GM12878 (cell line): Measurements from ENCODE around the gene RAET1E. TPM values are rescaled to one million over a fixed set of nuclear protein-coding genes. Genes with fewer than 3 reads are reported as not detected.

Experiments used
- ATAC-seq: fragments of 200-7000 bp; cut with Tn5 transposase; 3 replicates; pipeline ENCODE4 v1.9.1; 2020; ENCODE audit warnings: mild to moderate bottlenecking, moderate library complexity
- BruUV-seq: library from RNA; stranded (reverse); fragments of 400-500 nt; replicated peaks from 2 replicates; lab custom pipeline; 2021; lab: Mats Ljungman, UMichigan
- CTCF ChIA-PET: fragments of 300-600 bp; sonication (Branson Sonifier 250); formaldehyde crosslinking; extraction: SDS; loops from one replicate; lab custom pipeline; 2021; ENCODE audit warnings: inconsistent platforms; lab: Yijun Ruan, JAX
- POLR2A ChIA-PET: fragments of 350-600 bp; formaldehyde crosslinking; extraction: SDS; loops from one replicate; lab custom pipeline; 2021; ENCODE audit warnings: inconsistent platforms; lab: Charles Lee
- RAD21 ChIA-PET: fragments of 300-600 bp; sonication (Branson Sonifier 250); formaldehyde crosslinking; loops from one replicate; lab custom pipeline; 2023; ENCODE audit warnings: antibody characterized with exemption; ENCODE audit not compliant: unreplicated experiment; lab: Charles Lee
- SMC1A ChIA-PET: fragments of 300-600 bp; sonication (Branson Sonifier 250); formaldehyde crosslinking; loops from one replicate; lab custom pipeline; 2023; ENCODE audit not compliant: unreplicated experiment, uncharacterized antibody; lab: Charles Lee
- DNase-seq: peaks from one replicate; pipeline ENCODE4 v3.0.0-alpha.2; 2011; ENCODE audit warnings: low read depth, low spot score
- FAIRE-seq: peaks from 3 replicates; lab custom pipeline; 2011; peaks lifted over from hg19 to GRCh38; lab: Jason Lieb, UNC
- H2AFZ ChIP-seq: 2 replicates; pipeline ENCODE4 v1.6.0; 2011; ENCODE audit warnings: low read depth, low read length, control low read depth; ENCODE audit not compliant: control insufficient read depth
- H3K27ac ChIP-seq: 2 replicates; pipeline ENCODE4 v1.5.1; 2011; ENCODE audit warnings: control low read depth; ENCODE audit not compliant: control insufficient read depth, insufficient read depth
- H3K27me3 ChIP-seq, 2 experiments: replicated peaks in 1 of 2; 2 replicates each; pipeline versions ENCODE4 v1.6.0 to v1.6.1; 2011; ENCODE audit warnings: low read length in 1 of 2; ENCODE audit not compliant: control insufficient read depth in 2 of 2, insufficient read depth in 2 of 2
- H3K36me3 ChIP-seq, 2 experiments: 2 replicates each; pipeline ENCODE4 v1.5.1; 2011; ENCODE audit warnings: low read length in 1 of 2; ENCODE audit not compliant: control insufficient read depth in 2 of 2, insufficient read depth in 2 of 2
- H3K4me1 ChIP-seq: 2 replicates; pipeline ENCODE4 v1.6.1; 2011; ENCODE audit warnings: mild to moderate bottlenecking, low read length, moderate library complexity, mixed read lengths; ENCODE audit not compliant: control insufficient read depth, insufficient read depth
- H3K4me2 ChIP-seq: 2 replicates; pipeline ENCODE4 v1.6.0; 2011; ENCODE audit warnings: control low read depth; ENCODE audit not compliant: control insufficient read depth, insufficient read depth
- H3K4me3 ChIP-seq: fragments of 200-600 bp; sonication (generic); 2 replicates; pipeline ENCODE4 v1.5.1; 2016
- H3K79me2 ChIP-seq: 2 replicates; pipeline ENCODE4 v1.6.0; 2011; ENCODE audit warnings: low read length; ENCODE audit not compliant: control insufficient read depth, insufficient read depth
- H3K9ac ChIP-seq: 2 replicates; pipeline ENCODE4 v1.8.0; 2011; ENCODE audit warnings: low read length, control low read depth, mixed read lengths; ENCODE audit not compliant: control insufficient read depth, insufficient read depth
- H3K9me3 ChIP-seq: replicated peaks from 3 replicates; pipeline ENCODE4 v1.5.1; 2011; ENCODE audit warnings: mild to moderate bottlenecking, low read length; ENCODE audit not compliant: control insufficient read depth, insufficient read depth
- H4K20me1 ChIP-seq: 2 replicates; pipeline ENCODE4 v1.6.0; 2011; ENCODE audit not compliant: control insufficient read depth, insufficient read depth
- ATF3 ChIP-seq: IDR thresholded peaks from 2 replicates; pipeline ENCODE4 v1.6.1; 2011; ENCODE audit warnings: low read depth, mild to moderate bottlenecking, low read length, moderate library complexity, borderline replicate concordance; ENCODE audit errors: extremely low read depth
- BHLHE40 ChIP-seq, 2 experiments: fragments of 450-650 bp in 1 of 2; IDR thresholded peaks; 2 replicates each; pipeline ENCODE4 v1.6.1; 2011 to 2017; ENCODE audit warnings: low read depth in 2 of 2, borderline replicate concordance in 1 of 2, improper control_type of control experiment in 1 of 2, low read length in 1 of 2, mild to moderate bottlenecking in 1 of 2
- CHD1 ChIP-seq: IDR thresholded peaks from 2 replicates; pipeline ENCODE4 v1.6.1; 2012; ENCODE audit warnings: low read depth, low read length, improper control_type of control experiment
- GATAD2B ChIP-seq: fragments of 450-650 bp; conservative IDR thresholded peaks from 2 replicates; pipeline ENCODE4 v1.6.1; 2017; ENCODE audit warnings: low read depth, mild to moderate bottlenecking, moderate library complexity
- HCFC1 ChIP-seq: fragments of 150-350 bp; IDR thresholded peaks from 2 replicates; pipeline ENCODE4 v1.6.1; 2014; ENCODE audit warnings: low read length
- HDAC6 ChIP-seq: fragments of 200-600 bp; sonication (generic); IDR thresholded peaks from one replicate; pipeline ENCODE4 v1.8.0; 2017; ENCODE audit warnings: antibody characterized with exemption; ENCODE audit not compliant: unreplicated experiment
- PAX8 ChIP-seq: fragments of 450-650 bp; IDR thresholded peaks from 2 replicates; pipeline ENCODE4 v1.6.1; 2017; ENCODE audit warnings: mild to moderate bottlenecking, moderate library complexity
- PKNOX1 ChIP-seq: fragments of 450-650 bp; IDR thresholded peaks from 2 replicates; pipeline ENCODE4 v1.6.1; 2016; ENCODE audit warnings: mild to moderate bottlenecking
- RFX5 ChIP-seq: IDR thresholded peaks from 2 replicates; pipeline ENCODE4 v1.6.1; 2011; ENCODE audit warnings: low read depth, low read length, improper control_type of control experiment
- SMAD5 ChIP-seq: IDR thresholded peaks from 2 replicates; pipeline ENCODE4 v1.6.1; 2016; ENCODE audit warnings: antibody characterized with exemption, low read depth
- SMARCA5 ChIP-seq: fragments of 450-650 bp; IDR thresholded peaks from 2 replicates; pipeline ENCODE4 v1.6.1; 2017; ENCODE audit warnings: mild to moderate bottlenecking
- SMC3 ChIP-seq: IDR thresholded peaks from 2 replicates; pipeline ENCODE4 v1.6.1; 2011; ENCODE audit warnings: low read length, improper control_type of control experiment, borderline replicate concordance
- SREBF1 ChIP-seq: IDR thresholded peaks from 2 replicates; pipeline ENCODE4 v1.6.1; 2012; ENCODE audit warnings: mild to moderate bottlenecking, low read length
- STAT3 ChIP-seq: IDR thresholded peaks from 2 replicates; pipeline ENCODE4 v1.6.1; 2011; ENCODE audit warnings: low read depth, low read length, improper control_type of control experiment
- ZBTB4 ChIP-seq: fragments of 450-650 bp; formaldehyde crosslinking; IDR thresholded peaks from 2 replicates; pipeline ENCODE4 v1.4.0; 2022; ENCODE audit warnings: mild to moderate bottlenecking, moderate library complexity
- ZSCAN29 ChIP-seq: fragments of 450-650 bp; IDR thresholded peaks from 2 replicates; pipeline ENCODE4 v1.6.1; 2017; ENCODE audit warnings: mild to moderate bottlenecking, moderate library complexity
- WGBS: methylation state at CpG from one replicate; pipeline ENCODE4 v1.1.6; 2016; ENCODE audit warnings: low lambda C conversion rate; ENCODE audit not compliant: insufficient replicate concordance, insufficient coverage; ENCODE audit errors: missing lambda C conversion rate; 5-methylcytosine and 5-hydroxymethylcytosine counted together
- in situ Hi-C: fragments of 300-500 bp; cut with MboI; formaldehyde crosslinking; loops from 9 replicates; pipeline ENCODE4 v1.14.3; 2018; ENCODE audit warnings: mixed read lengths
- intact Hi-C: fragments of 100-400 bp; cut with micrococcal nuclease; formaldehyde crosslinking; loops from one replicate; pipeline ENCODE4 v1.14.2; 2022; ENCODE audit not compliant: unreplicated experiment
- polyA plus RNA-seq, 11 experiments: library from polyadenylated mRNA; depleted of rRNA in 4 of 11; unstranded in 6 of 11; stranded (reverse) in 5 of 11; fragments of >200 nt; fragmentation: Nextera tagmentation in 4 of 11; fragmentation: Illumina TruSeq in 1 of 11; extraction: Ambion mirVana in 4 of 11; extraction: Trizol in 1 of 11; gene quantifications; 1 replicate in 1 of 11; 2 replicates in 10 of 11; pipeline versions ENCODE4 v1.2.1 to v1.2.3, GENCODE V29; 2011 to 2016; ENCODE audit warnings: inconsistent platforms in 2 of 11, missing spikeins in 2 of 11, low read depth in 1 of 11
- total RNA-seq, 4 experiments: library from RNA; depleted of rRNA in 3 of 4; stranded (reverse); fragments of >200 nt in 3 of 4; fragmentation: Illumina TruSeq in 1 of 4; extraction: Trizol in 1 of 4; gene quantifications; 2 replicates each; pipeline versions ENCODE4 v1.2.1 to v1.2.3, GENCODE V29; 2013 to 2021

Gene RAET1E
- total and polyA plus RNA-seq, 10 of the 15 experiments (the other 5 are each of a cell fraction or from before 2014, with no cell fraction given), result not detected

GRCh38 chr6:149857541-149857940 is 40.4 kb downstream of the RAET1E start:
- ATAC-seq, result no peak
- CTCF ChIA-PET, result no interaction called here
- RAD21 ChIA-PET, result no interaction called here
- no peak for DNase-seq
- no peaks in the 10 kb centered on the region for H3K79me2 ChIP-seq
- no peaks in the 10 kb centered on the region for H3K9me3 ChIP-seq
- no peak overlapping the region for H2AFZ ChIP-seq
- in situ Hi-C loops (no loop called here), intact Hi-C loops (no loop called here)
- H3K27ac ChIP-seq, result no peak overlapping the region
- SMC1A ChIA-PET, result interaction anchor here (0.6 kb wide), 1 partner anchor 11 kb away, joined by 3 read pairs; no protein-coding TSS in a partner anchor
- H4K20me1 ChIP-seq, result no peaks in the 10 kb centered on the region
- no peak for TF ChIP-seq RFX5
- TF ChIP-seq HDAC6, result no peak
- no peak for TF ChIP-seq CHD1
- no peak for TF ChIP-seq BHLHE40 (IDR thresholded peaks at IDR 0.05; ENCODE audit: borderline replicate concordance in 1 of 2, low read depth in 2 of 2, low read length in 1 of 2)
- TF ChIP-seq STAT3, result no peak
- TF ChIP-seq SMC3, result no peak
- no peak for TF ChIP-seq GATAD2B
- no peak for TF ChIP-seq SMAD5
- no peak for TF ChIP-seq ZSCAN29
- no peak for TF ChIP-seq SREBF1
- TF ChIP-seq ATF3, result no peak
- TF ChIP-seq PKNOX1, result no peak
- no peak for TF ChIP-seq ZBTB4 (CRISPR knock-in tag)
- TF ChIP-seq HCFC1, result no peak
- no peak for TF ChIP-seq PAX8
- no peak for TF ChIP-seq SMARCA5
- BruUV-seq, result no TSS peak
- peaks cover 5 to 7% of the 10 kb centered on the region in 2 experiments; a peak in 3 of 4 replicates for H3K27me3 ChIP-seq
- 59% methylated on average over 5 of the region's 5 CpGs for WGBS
- FAIRE-seq, result no peak
- no peak overlapping the region for H3K4me2 ChIP-seq
- no peaks in the 10 kb centered on the region for H3K36me3 ChIP-seq
- H3K9ac ChIP-seq, result no peak overlapping the region
- POLR2A ChIA-PET, result no interaction called here
- no peaks in the 10 kb centered on the region for H3K4me1 ChIP-seq
- no peak overlapping the region for H3K4me3 ChIP-seq
